Adrenal gland (tissue), 5 donors: ENCODE data around the gene CETN3.

Experiments used
- POLR2A ChIP-seq, 2 donors: fragments of 450-650 bp; IDR thresholded peaks; one replicate each; pipeline ENCODE4 v1.6.1; 2017; ENCODE audit warnings: antibody characterized with exemption in 2 of 2, mild to moderate bottlenecking in 2 of 2, moderate library complexity in 1 of 2
- TF ChIP-seq, protein P1 (sequence below), 6 experiments: fragments of 450-650 bp in 4 of 6; fragments of 200-600 bp in 2 of 6; sonication (generic) in 1 of 6; IDR thresholded peaks; 1 replicate in 5 of 6; 2 replicates in 1 of 6; pipeline versions ENCODE4 v1.5.1 to v1.8.0; 2016 to 2021; ENCODE audit warnings: antibody characterized with exemption in 6 of 6, mild to moderate bottlenecking in 2 of 6, moderate library complexity in 1 of 6
- donor health status: DM: no; HTN: no; CAD: no.

DNA sequence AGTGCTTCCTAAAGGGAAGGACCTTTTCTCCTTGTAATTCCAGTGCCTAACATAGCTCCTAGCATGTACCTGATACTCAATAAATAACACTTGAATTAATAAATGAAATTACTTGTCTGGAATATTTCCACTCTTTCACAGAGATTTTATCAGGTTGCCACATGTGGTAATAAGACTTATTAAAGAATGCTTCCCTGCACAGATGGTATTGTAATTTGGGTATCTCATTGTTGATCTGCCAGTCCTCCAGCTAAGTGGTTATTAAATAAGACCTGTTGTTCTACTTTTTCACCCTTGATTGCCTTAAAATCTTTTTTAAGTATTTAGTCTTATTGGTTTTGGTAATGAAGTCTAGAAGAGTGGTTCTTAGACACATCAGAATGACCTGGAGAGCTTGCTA lies 28.1 kb upstream of the CETN3 start:
- no peak for TF ChIP-seq POLR2A (IDR thresholded peaks at IDR 0.05)
- TF ChIP-seq, protein P1, sequence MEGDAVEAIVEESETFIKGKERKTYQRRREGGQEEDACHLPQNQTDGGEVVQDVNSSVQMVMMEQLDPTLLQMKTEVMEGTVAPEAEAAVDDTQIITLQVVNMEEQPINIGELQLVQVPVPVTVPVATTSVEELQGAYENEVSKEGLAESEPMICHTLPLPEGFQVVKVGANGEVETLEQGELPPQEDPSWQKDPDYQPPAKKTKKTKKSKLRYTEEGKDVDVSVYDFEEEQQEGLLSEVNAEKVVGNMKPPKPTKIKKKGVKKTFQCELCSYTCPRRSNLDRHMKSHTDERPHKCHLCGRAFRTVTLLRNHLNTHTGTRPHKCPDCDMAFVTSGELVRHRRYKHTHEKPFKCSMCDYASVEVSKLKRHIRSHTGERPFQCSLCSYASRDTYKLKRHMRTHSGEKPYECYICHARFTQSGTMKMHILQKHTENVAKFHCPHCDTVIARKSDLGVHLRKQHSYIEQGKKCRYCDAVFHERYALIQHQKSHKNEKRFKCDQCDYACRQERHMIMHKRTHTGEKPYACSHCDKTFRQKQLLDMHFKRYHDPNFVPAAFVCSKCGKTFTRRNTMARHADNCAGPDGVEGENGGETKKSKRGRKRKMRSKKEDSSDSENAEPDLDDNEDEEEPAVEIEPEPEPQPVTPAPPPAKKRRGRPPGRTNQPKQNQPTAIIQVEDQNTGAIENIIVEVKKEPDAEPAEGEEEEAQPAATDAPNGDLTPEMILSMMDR (IDR thresholded peaks at IDR 0.05), result no peak
